Neural crest cell (in vitro differentiated cells): ENCODE measurements around the gene DAB2IP. TPM values are rescaled to one million over a fixed set of nuclear protein-coding genes. Genes with fewer than 3 reads are reported as not detected.
A peak's percentile ranks its signal among the peaks of the same experiment; 100 is the strongest.

Source experiments
- DNase-seq: peaks from one replicate; pipeline ENCODE4 v3.0.0; 2021; ENCODE audit warnings: low read depth, mixed read lengths, low spot score
- H3K27ac Mint-ChIP-seq: one replicate; pipeline ENCODE4 v1.8.0; 2021; ENCODE audit warnings: mild to moderate bottlenecking, mixed read lengths; ENCODE audit not compliant: unreplicated experiment
- H3K27me3 Mint-ChIP-seq: 2 replicates; pipeline ENCODE4 v1.8.0; 2021; ENCODE audit warnings: low read depth, mild to moderate bottlenecking, mixed read lengths
- H3K36me3 Mint-ChIP-seq: 2 replicates; pipeline ENCODE4 v1.8.0; 2021; ENCODE audit warnings: low read depth, mild to moderate bottlenecking, mixed read lengths
- H3K4me1 Mint-ChIP-seq: 2 replicates; pipeline ENCODE4 v1.8.0; 2021; ENCODE audit warnings: mixed read lengths
- H3K4me3 Mint-ChIP-seq: one replicate; pipeline ENCODE4 v1.8.0; 2021; ENCODE audit warnings: mild to moderate bottlenecking, mixed read lengths
- H3K9me3 Mint-ChIP-seq: 2 replicates; pipeline ENCODE4 v1.8.0; 2021; ENCODE audit warnings: mixed read lengths
- total RNA-seq: library from RNA; stranded (reverse); gene quantifications from 2 replicates; pipeline ENCODE4 v1.2.1, GENCODE V29; 2021
- TF ChIP-seq, protein P1 (sequence below): fragments of 200-600 bp; sonication (generic); conservative IDR thresholded peaks from 2 replicates; pipeline ENCODE4 v1.5.0; 2021; ENCODE audit warnings: antibody characterized with exemption, mild to moderate bottlenecking

Gene DAB2IP
- total RNA-seq, 1 donor from 2014 or later = 48.3 TPM

DNA sequence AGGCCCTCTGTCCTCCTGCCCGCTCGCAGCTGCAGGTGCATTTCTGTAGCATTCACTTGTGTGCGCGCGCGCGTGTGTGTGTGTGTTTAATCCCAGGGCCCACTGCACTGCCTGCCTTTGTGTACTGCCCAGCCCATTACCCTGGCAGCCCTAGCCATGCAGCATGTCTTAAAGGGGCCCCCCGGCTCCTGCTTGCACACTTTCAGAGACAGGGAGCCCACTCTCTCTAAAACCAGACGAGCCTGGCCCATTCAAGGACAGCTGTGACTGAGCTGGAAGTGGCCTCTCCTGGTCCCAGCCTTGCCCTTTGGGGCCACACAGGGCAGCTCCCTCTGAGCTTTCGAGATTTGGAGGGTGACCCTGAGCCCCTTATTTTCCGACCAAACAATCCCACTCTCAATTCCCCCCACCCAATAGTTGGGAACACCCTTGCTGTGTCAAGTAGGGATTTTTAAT is 98.9 kb downstream of the DAB2IP start:
- Mint-ChIP-seq H3K36me3 (no peaks in the 10 kb centered on the region), H3K27me3 (no peaks in the 10 kb centered on the region), H3K9me3 (no peaks in the 10 kb centered on the region), H3K27ac (peak overlapping the region; percentile 39), H3K4me1 (peaks cover 57% of the 10 kb centered on the region), H3K4me3 (peak overlapping the region; percentile 78)
- TF ChIP-seq, protein P1, sequence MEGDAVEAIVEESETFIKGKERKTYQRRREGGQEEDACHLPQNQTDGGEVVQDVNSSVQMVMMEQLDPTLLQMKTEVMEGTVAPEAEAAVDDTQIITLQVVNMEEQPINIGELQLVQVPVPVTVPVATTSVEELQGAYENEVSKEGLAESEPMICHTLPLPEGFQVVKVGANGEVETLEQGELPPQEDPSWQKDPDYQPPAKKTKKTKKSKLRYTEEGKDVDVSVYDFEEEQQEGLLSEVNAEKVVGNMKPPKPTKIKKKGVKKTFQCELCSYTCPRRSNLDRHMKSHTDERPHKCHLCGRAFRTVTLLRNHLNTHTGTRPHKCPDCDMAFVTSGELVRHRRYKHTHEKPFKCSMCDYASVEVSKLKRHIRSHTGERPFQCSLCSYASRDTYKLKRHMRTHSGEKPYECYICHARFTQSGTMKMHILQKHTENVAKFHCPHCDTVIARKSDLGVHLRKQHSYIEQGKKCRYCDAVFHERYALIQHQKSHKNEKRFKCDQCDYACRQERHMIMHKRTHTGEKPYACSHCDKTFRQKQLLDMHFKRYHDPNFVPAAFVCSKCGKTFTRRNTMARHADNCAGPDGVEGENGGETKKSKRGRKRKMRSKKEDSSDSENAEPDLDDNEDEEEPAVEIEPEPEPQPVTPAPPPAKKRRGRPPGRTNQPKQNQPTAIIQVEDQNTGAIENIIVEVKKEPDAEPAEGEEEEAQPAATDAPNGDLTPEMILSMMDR = no peak
- no peak for DNase-seq

DNA sequence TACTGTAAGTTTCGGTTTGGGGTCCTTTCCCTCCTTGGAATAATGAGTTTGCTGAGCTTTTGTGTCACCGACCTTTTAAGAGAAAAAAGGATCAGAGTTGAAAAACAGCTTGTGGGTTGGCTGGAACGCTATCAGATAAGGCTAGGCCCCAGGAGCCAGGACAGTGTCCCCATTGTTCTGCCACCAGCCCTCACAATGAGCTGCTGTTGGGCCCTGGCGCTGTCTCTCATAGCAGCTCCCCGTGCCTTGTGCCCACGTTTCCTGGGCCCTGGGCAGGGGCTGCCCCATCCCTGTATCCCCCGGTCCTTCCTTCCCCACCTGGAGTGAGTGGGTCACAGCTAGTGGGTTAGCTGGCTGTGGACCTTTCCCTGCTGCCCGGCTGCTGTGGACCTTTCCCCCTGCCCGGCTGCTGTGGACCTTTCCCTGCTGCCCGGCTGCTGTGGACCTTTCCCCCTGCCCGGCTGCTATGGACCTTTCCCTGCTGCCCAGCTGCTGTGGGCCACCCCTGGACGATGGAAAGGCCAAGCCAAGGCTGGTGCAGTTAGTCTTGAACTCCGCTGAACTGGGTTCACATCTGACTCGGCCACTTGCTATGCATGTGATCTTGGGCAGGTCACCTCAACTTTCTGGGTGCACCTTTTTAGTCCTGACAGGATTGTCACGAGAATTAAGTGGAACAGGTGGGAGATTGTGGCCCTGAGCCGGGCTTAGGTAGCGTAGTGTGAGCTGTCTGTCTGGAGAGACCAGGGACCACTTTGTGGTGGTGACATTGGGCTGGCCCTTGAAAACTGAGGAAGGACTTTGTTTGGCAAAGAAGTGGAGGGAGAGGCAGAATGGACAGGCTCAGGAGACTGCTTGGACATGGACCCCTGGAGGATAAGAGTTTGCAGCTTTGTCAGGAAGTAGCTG is 99.5 kb downstream of the DAB2IP start:
- H3K9me3 Mint-ChIP-seq = no peaks in the 10 kb centered on the region
- H3K4me1 Mint-ChIP-seq = peaks cover 54% of the 10 kb centered on the region
- peak overlapping the region; percentile 90 for H3K27ac Mint-ChIP-seq
- H3K4me3 Mint-ChIP-seq = peak overlapping the region; percentile 78
- no peak for DNase-seq
- no peaks in the 10 kb centered on the region for H3K27me3 Mint-ChIP-seq
- TF ChIP-seq, protein P1 = no peak
- no peaks in the 10 kb centered on the region for H3K36me3 Mint-ChIP-seq

DNA sequence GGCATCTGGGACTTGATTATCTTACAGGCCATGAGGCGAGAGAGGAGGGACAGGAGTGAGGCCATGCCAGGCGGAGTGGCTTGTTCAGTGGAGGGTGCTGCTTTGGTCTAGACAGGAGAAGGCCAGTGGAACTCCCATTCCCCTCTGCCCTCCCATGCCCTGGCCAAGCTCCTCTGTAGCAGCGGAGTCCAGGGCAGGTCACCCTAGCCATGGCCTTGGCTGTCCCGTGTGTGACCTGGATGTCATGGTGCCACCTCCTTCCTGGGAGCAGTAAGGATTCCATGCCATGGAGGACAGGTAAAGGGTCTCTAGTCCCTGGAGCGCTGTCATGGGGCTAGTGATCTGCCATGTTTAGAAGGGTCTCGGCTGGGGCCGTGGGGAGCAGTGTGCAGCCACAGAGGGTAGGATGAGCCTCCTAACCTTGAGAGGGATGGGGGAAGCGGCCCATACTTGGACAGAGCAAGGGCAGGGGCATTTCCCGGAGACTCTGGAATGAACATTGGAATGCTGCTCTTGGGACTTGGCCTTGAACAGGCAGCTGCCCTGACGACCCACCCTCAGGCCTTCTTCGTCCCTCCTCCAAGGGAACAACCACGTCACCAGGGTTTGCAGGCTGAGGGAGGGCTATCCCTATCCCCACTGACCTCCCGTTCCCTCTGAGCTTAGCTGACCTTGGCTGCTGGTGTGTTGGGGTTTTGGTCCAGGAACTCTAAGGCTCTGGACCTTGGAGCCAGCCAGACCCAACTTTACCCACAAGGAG is 100.4 kb downstream of the DAB2IP start:
- H3K9me3 Mint-ChIP-seq = no peaks in the 10 kb centered on the region
- peaks cover 51% of the 10 kb centered on the region for H3K4me1 Mint-ChIP-seq
- H3K27ac Mint-ChIP-seq = peak overlapping the region; percentile 15
- no peaks in the 10 kb centered on the region for H3K36me3 Mint-ChIP-seq
- peak overlapping the region; percentile 12 for H3K4me3 Mint-ChIP-seq
- no peaks in the 10 kb centered on the region for H3K27me3 Mint-ChIP-seq
- DNase-seq = no peak
- TF ChIP-seq, protein P1 = no peak

DNA sequence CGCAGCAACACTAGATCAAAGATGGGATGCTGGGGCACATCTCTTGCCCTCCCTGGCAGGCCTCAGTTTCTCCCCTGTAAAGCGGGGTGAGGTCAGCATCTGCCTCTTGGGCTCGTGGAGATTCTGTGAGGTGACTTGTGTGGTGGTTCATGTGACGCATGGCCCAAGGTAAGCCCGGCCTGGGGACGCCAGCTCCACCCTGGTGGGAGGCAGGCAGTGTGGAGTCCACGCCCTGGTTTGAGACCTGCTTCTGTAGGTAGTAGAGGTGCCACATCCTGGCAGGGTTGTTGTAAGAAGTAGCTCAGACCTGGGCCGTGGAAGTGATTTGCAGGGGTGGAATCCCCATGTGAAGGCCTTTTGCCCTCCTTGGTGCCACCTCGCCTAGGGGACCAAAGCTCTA is 101.5 kb downstream of the DAB2IP start:
- H3K27ac Mint-ChIP-seq = peak overlapping the region; percentile 62
- H3K36me3 Mint-ChIP-seq = no peaks in the 10 kb centered on the region
- DNase-seq = no peak
- H3K4me3 Mint-ChIP-seq = no peak overlapping the region
- no peaks in the 10 kb centered on the region for H3K27me3 Mint-ChIP-seq
- TF ChIP-seq, protein P1 = no peak
- H3K9me3 Mint-ChIP-seq = no peaks in the 10 kb centered on the region
- H3K4me1 Mint-ChIP-seq = peaks cover 45% of the 10 kb centered on the region

DNA sequence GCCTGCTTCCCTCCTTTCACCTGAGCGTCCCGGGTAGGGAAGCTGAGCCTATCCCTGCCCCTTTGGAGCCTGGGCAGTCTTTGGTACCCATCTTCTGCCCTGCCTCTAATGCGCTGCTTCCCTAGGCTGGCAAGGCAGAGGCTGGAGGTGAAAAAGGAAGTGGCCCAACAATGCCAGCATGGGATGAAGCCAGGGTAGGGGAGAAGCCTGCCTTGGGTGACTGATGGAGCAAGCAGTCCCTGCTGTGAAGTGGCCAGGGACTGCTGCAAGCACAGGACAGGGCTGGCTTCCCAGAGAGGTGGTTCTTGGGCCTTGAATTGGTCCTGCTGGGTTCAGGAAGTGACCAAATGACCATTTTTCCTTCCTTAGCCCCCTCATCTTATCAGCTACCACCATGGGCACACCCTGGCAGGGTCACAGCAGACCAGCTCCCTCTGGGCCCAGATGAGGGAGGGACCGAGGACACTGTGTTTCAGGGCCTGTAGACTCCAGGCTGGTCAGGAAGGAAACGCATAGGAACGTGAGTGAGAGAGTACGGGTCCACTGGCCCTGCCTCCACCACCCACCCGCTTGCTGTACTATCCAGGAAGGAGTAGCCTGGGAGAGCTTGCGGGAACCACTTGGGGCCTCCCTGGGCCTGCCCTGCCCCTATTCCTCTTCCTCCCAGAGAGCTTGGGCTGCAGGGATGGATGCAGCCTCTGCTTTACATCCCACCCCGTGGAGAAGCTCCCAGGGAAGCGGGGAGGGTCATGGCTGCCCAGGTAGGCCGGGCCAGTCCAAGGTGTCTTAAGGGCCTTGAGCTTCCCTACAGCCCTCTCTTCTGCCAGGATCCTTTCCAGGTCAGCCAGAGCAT is 102.6 kb downstream of the DAB2IP start:
- Mint-ChIP-seq H3K27me3 (no peaks in the 10 kb centered on the region), H3K9me3 (no peaks in the 10 kb centered on the region), H3K27ac (peak overlapping the region; percentile 68), H3K4me1 (peaks cover 37% of the 10 kb centered on the region), H3K4me3 (no peak overlapping the region), H3K36me3 (no peaks in the 10 kb centered on the region)
- TF ChIP-seq, protein P1 = no peak
- DNase-seq = no peak
